K562 (cell line): Measurements from ENCODE around the gene IPCEF1. TPM values are rescaled to one million over a fixed set of nuclear protein-coding genes. Genes with fewer than 3 reads are reported as not detected.

Source experiments
- C11orf30 ChIP-seq: fragments of 450-650 bp; IDR thresholded peaks from 2 replicates; pipeline ENCODE4 v1.6.1; 2016; ENCODE audit warnings: low read depth, mild to moderate bottlenecking
- CHD2 ChIP-seq: IDR thresholded peaks from 2 replicates; pipeline ENCODE4 v1.6.1; 2011; ENCODE audit warnings: low read depth, low read length
- CREB1 ChIP-seq, 2 experiments: sonication (generic) in 1 of 2; formaldehyde crosslinking in 1 of 2; IDR thresholded peaks; 2 replicates each; pipeline versions ENCODE4 v1.6.1 to v1.8.0; 2012 to 2022; ENCODE audit warnings: inconsistent platforms in 1 of 2, mild to moderate bottlenecking in 1 of 2, missing genetic modification reagents in 1 of 2, moderate library complexity in 1 of 2
- DLX4 ChIP-seq: fragments of 250-450 bp; sonication (Bioruptor Pico); IDR thresholded peaks from 2 replicates; pipeline ENCODE4 v1.6.1; 2021; ENCODE audit warnings: mild to moderate bottlenecking
- POLR2G ChIP-seq: fragments of 200-400 bp; formaldehyde crosslinking; IDR thresholded peaks from 2 replicates; pipeline ENCODE4 v1.6.1; 2017; ENCODE audit warnings: low read depth, mild to moderate bottlenecking, antibody characterized with exemption, low read length, moderate library complexity
- SNRNP70 ChIP-seq: fragments of 200-400 bp; formaldehyde crosslinking; optimal IDR thresholded peaks from 2 replicates; pipeline ENCODE3; 2017; ENCODE audit warnings: low read depth, low read length
- ZBTB40 ChIP-seq, 2 experiments: fragments of 450-650 bp in 1 of 2; sonication (generic) in 1 of 2; formaldehyde crosslinking in 1 of 2; IDR thresholded peaks; 2 replicates each; pipeline versions ENCODE4 v1.7.1 to v1.9.0; 2016 to 2022; ENCODE audit warnings: inconsistent platforms in 1 of 2, mild to moderate bottlenecking in 1 of 2, missing genetic modification reagents in 1 of 2
- polyA plus RNA-seq, 8 experiments: library from polyadenylated mRNA; depleted of rRNA in 4 of 8; stranded (reverse) in 5 of 8; unstranded in 3 of 8; fragments of >200 nt; fragmentation: Nextera tagmentation in 2 of 8; fragmentation: Illumina TruSeq in 1 of 8; extraction: Ambion mirVana in 2 of 8; extraction: Trizol in 1 of 8; gene quantifications; 2 replicates each; pipeline versions ENCODE4 v1.2.1 to v1.2.3, GENCODE V29; 2011 to 2014; ENCODE audit warnings: inconsistent platforms in 1 of 8, missing spikeins in 1 of 8
- total RNA-seq, 7 experiments: library from RNA; depleted of rRNA in 6 of 7; stranded (reverse); fragments of >200 nt in 6 of 7; fragmentation: Illumina TruSeq in 2 of 7; extraction: Trizol in 2 of 7; gene quantifications; 2 replicates each; pipeline versions ENCODE4 v1.2.1 to v1.2.3, GENCODE V29; 2011 to 2021; ENCODE audit warnings: low replicate concordance in 1 of 7

Gene IPCEF1
- total and polyA plus RNA-seq, 9 of the 15 experiments (the other 6 are each of a cell fraction or from before 2014, with no cell fraction given) = 0.14 to 0.18 TPM; not detected in 7

- TF ChIP-seq DLX4 (CRISPR knock-in tag) (no peak), CREB1 (IDR thresholded peaks at IDR 0.05) (no peak), CREB1 (CRISPR knock-in tag; IDR thresholded peaks at IDR 0.05) (no peak), POLR2G (no peak), SNRNP70 (no peak), CHD2 (no peak), C11orf30 (no peak), ZBTB40 (IDR thresholded peaks at IDR 0.05) (no peak), ZBTB40 (CRISPR knock-in tag; IDR thresholded peaks at IDR 0.05) (no peak)
Observed at GRCh38 chr6:154384191-154384590, 27.6 kb upstream of the IPCEF1 start (continued).
